Glutamatergic neuron (in vitro differentiated cells): ENCODE data around the gene TXNL4A. TPM values are rescaled to one million over a fixed set of nuclear protein-coding genes. Genes with fewer than 3 reads are reported as not detected.

ENCODE experiments used
- DNase-seq: peaks from one replicate; pipeline ENCODE4 v3.0.0; 2022
- H3K27ac Mint-ChIP-seq: one replicate; pipeline ENCODE4 v1.8.0; 2020; ENCODE audit warnings: mild to moderate bottlenecking, mixed read lengths, inconsistent platforms; ENCODE audit not compliant: unreplicated experiment
- H3K27me3 Mint-ChIP-seq: one replicate; pipeline ENCODE4 v1.8.0; 2020; ENCODE audit warnings: mild to moderate bottlenecking, moderate library complexity, mixed read lengths, inconsistent platforms; ENCODE audit not compliant: unreplicated experiment
- H3K36me3 Mint-ChIP-seq: one replicate; pipeline ENCODE4 v1.8.0; 2020; ENCODE audit warnings: mild to moderate bottlenecking, mixed read lengths, inconsistent platforms; ENCODE audit not compliant: unreplicated experiment
- H3K4me1 Mint-ChIP-seq: one replicate; pipeline ENCODE4 v1.8.0; 2020; ENCODE audit warnings: mild to moderate bottlenecking, low read depth, mixed read lengths, inconsistent platforms; ENCODE audit not compliant: unreplicated experiment
- H3K4me3 Mint-ChIP-seq: one replicate; pipeline ENCODE4 v1.8.0; 2020; ENCODE audit warnings: mild to moderate bottlenecking, mixed read lengths, inconsistent platforms; ENCODE audit not compliant: unreplicated experiment
- H3K9me3 Mint-ChIP-seq: one replicate; pipeline ENCODE4 v1.8.0; 2020; ENCODE audit warnings: mild to moderate bottlenecking, moderate library complexity, mixed read lengths, inconsistent platforms; ENCODE audit not compliant: unreplicated experiment
- CTCF ChIP-seq: fragments of 200-600 bp; sonication (generic); IDR thresholded peaks from one replicate; pipeline ENCODE4 v1.5.0; 2021; ENCODE audit not compliant: partially characterized antibody, unreplicated experiment
- total RNA-seq: library from RNA; stranded (reverse); fragmentation: NEBNext Ultra II Directional; extraction: Animal tissue kit (Norgen Biotek cat#: 25700); gene quantifications from one replicate; pipeline ENCODE4 v1.2.1, GENCODE V29; 2021; ENCODE audit not compliant: unreplicated experiment

TXNL4A gene
- total RNA-seq, 1 donor from 2014 or later: 104 TPM

GRCh38 chr18:79922971-79923411 lies 65.4 kb downstream of the TXNL4A start:
- no peak for TF ChIP-seq CTCF
- H3K9me3 Mint-ChIP-seq: peaks cover 12% of the 10 kb centered on the region

GRCh38 chr18:79921984-79922965 lies 66.1 kb downstream of the TXNL4A start:
- TF ChIP-seq CTCF: no peak
- no peak for DNase-seq
- Mint-ChIP-seq H3K4me1 (peaks cover 15% of the 10 kb centered on the region), H3K36me3 (no peaks in the 10 kb centered on the region), H3K27ac (no peak overlapping the region), H3K4me3 (no peak overlapping the region), H3K27me3 (peaks cover 3% of the 10 kb centered on the region), H3K9me3 (peaks cover 12% of the 10 kb centered on the region)

More at GRCh38 chr18:79922971-79923411, 65.4 kb downstream of the TXNL4A start:
- H3K27ac Mint-ChIP-seq: no peak overlapping the region
- H3K4me1 Mint-ChIP-seq: peaks cover 15% of the 10 kb centered on the region
- DNase-seq: no peak
- H3K4me3 Mint-ChIP-seq: no peak overlapping the region
- H3K36me3 Mint-ChIP-seq: no peaks in the 10 kb centered on the region
- H3K27me3 Mint-ChIP-seq: peaks cover under 1% of the 10 kb centered on the region

Other genes starting within 250 kb of the TXNL4A start
- 1.6 TPM for gene KCNG2, start 190.6 kb downstream of the TXNL4A start, total RNA-seq
- gene SLC66A2, start 36.9 kb downstream of the TXNL4A start, total RNA-seq: 56.6 TPM
- not detected for gene HSBP1L1, start 23.9 kb downstream of the TXNL4A start, total RNA-seq
- gene RBFA, start 45.9 kb upstream of the TXNL4A start, total RNA-seq: 94.6 TPM
- 31.0 TPM for gene ADNP2, start 120.7 kb upstream of the TXNL4A start, total RNA-seq